ENCODE data around the gene SLC9A5.

DNA sequence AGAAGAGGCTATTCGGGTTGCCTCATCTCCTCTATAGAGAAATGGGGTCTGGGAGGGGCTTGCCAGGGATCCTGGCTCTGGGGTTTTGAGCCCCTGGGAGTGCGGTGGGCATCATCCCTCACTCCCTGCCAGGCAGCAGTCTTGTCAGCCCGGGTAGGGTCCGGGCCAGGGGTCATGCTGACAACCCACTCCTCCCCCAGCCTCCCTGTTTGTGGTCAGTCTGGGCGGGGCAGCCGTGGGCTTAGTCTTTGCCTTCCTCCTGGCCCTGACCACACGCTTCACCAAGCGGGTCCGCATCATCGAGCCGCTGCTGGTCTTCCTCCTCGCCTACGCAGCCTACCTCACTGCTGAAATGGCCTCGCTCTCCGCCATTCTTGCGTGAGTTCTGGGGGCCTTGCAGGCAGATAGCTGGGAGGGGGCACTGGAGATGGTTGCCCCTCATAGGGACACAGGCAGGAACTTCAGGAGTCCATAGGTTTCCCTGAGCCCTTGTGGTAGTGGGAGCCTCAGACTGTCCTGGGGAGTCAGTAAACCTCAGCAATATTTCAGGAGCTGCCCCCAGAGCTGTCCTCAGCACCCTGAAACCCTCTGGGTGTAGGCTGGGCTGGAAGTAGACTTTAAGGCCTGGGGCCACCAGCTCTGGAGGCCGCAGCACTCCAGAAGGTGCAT, 6.9 kb downstream of the SLC9A5 start:
- TF ChIP-seq EP300 (IDR thresholded peaks at IDR 0.05; ENCODE audit: borderline replicate concordance) = no peak
- TF ChIP-seq CEBPB (IDR thresholded peaks at IDR 0.05) = no peak
- no peak for TF ChIP-seq CREB1 (IDR thresholded peaks at IDR 0.05; ENCODE audit: low read depth)
- no peak for TF ChIP-seq ZBTB7A (IDR thresholded peaks at IDR 0.05; ENCODE audit: low read depth)
- TF ChIP-seq TCF12 (IDR thresholded peaks at IDR 0.05; ENCODE audit: low read depth) = no peak
- TF ChIP-seq, protein P1, sequence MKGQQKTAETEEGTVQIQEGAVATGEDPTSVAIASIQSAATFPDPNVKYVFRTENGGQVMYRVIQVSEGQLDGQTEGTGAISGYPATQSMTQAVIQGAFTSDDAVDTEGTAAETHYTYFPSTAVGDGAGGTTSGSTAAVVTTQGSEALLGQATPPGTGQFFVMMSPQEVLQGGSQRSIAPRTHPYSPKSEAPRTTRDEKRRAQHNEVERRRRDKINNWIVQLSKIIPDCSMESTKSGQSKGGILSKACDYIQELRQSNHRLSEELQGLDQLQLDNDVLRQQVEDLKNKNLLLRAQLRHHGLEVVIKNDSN (IDR thresholded peaks at IDR 0.05) = no peak
- TF ChIP-seq TAF1 (IDR thresholded peaks at IDR 0.05; ENCODE audit: low read depth) = no peak
- TF ChIP-seq EGR1 (IDR thresholded peaks at IDR 0.05) = no peak
